NCI-H2107 treated with DMSO at 0.1 percent for 48 hours (cell line): Measurements from ENCODE around the gene GCN1.

ENCODE experiments used
- DNase-seq: peaks from one replicate; lab custom pipeline; 2025; ENCODE audit not compliant: unreplicated experiment; lab: John Stamatoyannopoulos, UW

The GCN1 gene

GRCh38 chr12:120121343-120121742 lies 73.2 kb downstream of the GCN1 start:
- no peak for DNase-seq

- DNase-seq = no peak
Measured at GRCh38 chr12:120119271-120119973, 75.1 kb downstream of the GCN1 start.

- no peak for DNase-seq
Measured at GRCh38 chr12:120118321-120119061, 76.0 kb downstream of the GCN1 start.

GRCh38 chr12:120117961-120118320 lies 76.6 kb downstream of the GCN1 start:
- no peak for DNase-seq

- DNase-seq = peak; percentile 89
Measured at GRCh38 chr12:120116792-120117651, 77.5 kb downstream of the GCN1 start.

GRCh38 chr12:120116441-120116791 lies 78.1 kb downstream of the GCN1 start, which contains the start of gene RAB35:
TSS of gene RAB35 (minus strand) at chr12:120116753. CDS start at chr12:120116650, 103 bp downstream.
- DNase-seq = no peak

- DNase-seq = no peak
Measured at GRCh38 chr12:120115692-120116440, 78.6 kb downstream of the GCN1 start.

- DNase-seq = no peak
Measured at GRCh38 chr12:120115066-120115465, 79.4 kb downstream of the GCN1 start.

- DNase-seq = no peak
Measured at GRCh38 chr12:120110550-120111501, 83.7 kb downstream of the GCN1 start.

GRCh38 chr12:120109570-120110267 lies 84.8 kb downstream of the GCN1 start:
- DNase-seq = no peak

GRCh38 chr12:120106151-120106550 lies 88.4 kb downstream of the GCN1 start:
- DNase-seq = no peak

- no peak for DNase-seq
Measured at GRCh38 chr12:120103371-120103770, 91.1 kb downstream of the GCN1 start.

- DNase-seq = no peak
Measured at GRCh38 chr12:120103044-120103338, 91.5 kb downstream of the GCN1 start.

GRCh38 chr12:120102189-120103043 lies 92.1 kb downstream of the GCN1 start:
- DNase-seq = no peak

- no peak for DNase-seq
Measured at GRCh38 chr12:120101617-120102016, 92.9 kb downstream of the GCN1 start.

- DNase-seq = no peak
Measured at GRCh38 chr12:120101182-120101581, 93.3 kb downstream of the GCN1 start.

GRCh38 chr12:120100630-120101029 lies 93.9 kb downstream of the GCN1 start:
- DNase-seq = no peak

- no peak for DNase-seq
Measured at GRCh38 chr12:120099738-120100137, 94.8 kb downstream of the GCN1 start.
